AG04450 (cell line): ENCODE results near the gene WWC2. TPM values are rescaled to one million over a fixed set of nuclear protein-coding genes. Genes with fewer than 3 reads are reported as not detected.

Source experiments
- CTCF ChIA-PET: fragments of 300-600, 350-600 bp; formaldehyde crosslinking; extraction: SDS; loops from one replicate; lab custom pipeline; 2022; ENCODE audit warnings: antibody characterized with exemption, inconsistent platforms; lab: Charles Lee
- POLR2A ChIA-PET: fragments of 350-600 bp; formaldehyde crosslinking; extraction: SDS; loops from one replicate; lab custom pipeline; 2021; ENCODE audit warnings: antibody characterized with exemption, inconsistent platforms; lab: Yijun Ruan, JAX
- DNase-seq: peaks from one replicate; pipeline ENCODE4 v3.0.0-alpha.2; 2011; ENCODE audit warnings: low read depth, low spot score
- H3K27ac ChIP-seq: one replicate; pipeline ENCODE4 v1.5.1; 2012; ENCODE audit warnings: low read depth, low read length, control low read depth
- H3K27me3 ChIP-seq: one replicate; pipeline ENCODE4 v1.6.0; 2012; ENCODE audit warnings: low read length; ENCODE audit not compliant: control insufficient read depth, insufficient read depth
- H3K4me3 ChIP-seq: 2 replicates; pipeline ENCODE4 v1.5.1; 2011; ENCODE audit warnings: mild to moderate bottlenecking, low read depth, low read length, control low read depth
- H3K9me3 ChIP-seq: 2 replicates; pipeline ENCODE4 v1.5.1; 2012; ENCODE audit warnings: low read length; ENCODE audit not compliant: control insufficient read depth, insufficient read depth
- CTCF ChIP-seq: IDR thresholded peaks from 2 replicates; pipeline ENCODE4 v1.5.1; 2011; ENCODE audit warnings: low read depth, low read length, control low read depth, inconsistent platforms
- polyA plus RNA-seq: library from polyadenylated mRNA; depleted of rRNA; stranded (reverse); fragments of >200 nt; gene quantifications from 2 replicates; pipeline ENCODE4 v1.2.3, GENCODE V29; 2011

WWC2 gene
- polyA plus RNA-seq, 1 experiment, result 43.6 TPM

GRCh38 chr4:183355405-183355804 is 256.3 kb downstream of the WWC2 start:
- Histone ChIP-seq H3K4me3 (no peak overlapping the region), H3K9me3 (0 out of 2 replicates have a peak, but pooled peaks cover 3% of the 10 kb centered on the region), H3K27me3 (no peaks in the 10 kb centered on the region), H3K27ac (no peak overlapping the region)
- DNase-seq, result no peak
- TF ChIP-seq CTCF, result no peak
- POLR2A ChIA-PET, result no interaction called here
- CTCF ChIA-PET, result interaction anchor here (0.6 to 1.3 kb wide), 2 partner anchors 105 to 282 kb away, joined by 3 to 4 read pairs; no protein-coding TSS in a partner anchor

DNA sequence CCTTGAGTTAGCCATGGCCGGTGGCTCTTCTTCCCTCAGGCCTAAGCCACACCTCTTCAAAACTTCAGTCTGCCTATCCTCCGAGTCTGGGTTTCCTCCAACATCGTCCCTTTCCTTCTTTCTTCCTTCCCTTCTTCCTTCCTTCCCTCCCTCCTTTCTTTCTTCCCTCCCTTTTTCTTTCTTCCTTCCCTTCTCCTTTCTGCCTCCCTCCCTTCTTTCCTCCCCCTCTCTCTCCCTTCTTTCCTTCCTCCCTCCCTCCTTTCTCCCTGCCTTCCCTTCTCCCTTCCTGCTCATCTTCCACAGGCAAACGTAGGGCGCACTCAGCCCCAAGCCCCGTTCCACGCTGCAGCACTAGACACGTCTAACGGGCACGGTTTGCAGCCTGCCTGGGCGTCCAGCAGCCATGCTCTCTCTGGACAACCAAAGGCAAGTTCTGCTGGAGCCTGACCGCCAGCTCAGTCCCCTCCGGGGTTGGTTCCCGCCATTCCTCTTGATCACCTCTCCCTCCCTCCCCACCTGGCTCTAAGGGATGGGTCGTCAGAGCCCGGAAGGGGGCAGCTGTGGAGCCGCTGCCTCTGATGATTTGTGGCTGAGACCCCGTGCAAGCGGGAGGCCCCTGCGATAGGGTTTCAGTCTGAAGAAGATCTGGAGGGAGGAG is 257.2 kb downstream of the WWC2 start:
- H3K27me3 ChIP-seq, result no peaks in the 10 kb centered on the region
- no peak for TF ChIP-seq CTCF
- POLR2A ChIA-PET, result no interaction called here
- no peak overlapping the region for H3K4me3 ChIP-seq
- H3K9me3 ChIP-seq, result 0 out of 2 replicates have a peak, but pooled peaks cover 3% of the 10 kb centered on the region
- H3K27ac ChIP-seq, result no peak overlapping the region
- no peak for DNase-seq
- CTCF ChIA-PET, result no interaction called here

DNA sequence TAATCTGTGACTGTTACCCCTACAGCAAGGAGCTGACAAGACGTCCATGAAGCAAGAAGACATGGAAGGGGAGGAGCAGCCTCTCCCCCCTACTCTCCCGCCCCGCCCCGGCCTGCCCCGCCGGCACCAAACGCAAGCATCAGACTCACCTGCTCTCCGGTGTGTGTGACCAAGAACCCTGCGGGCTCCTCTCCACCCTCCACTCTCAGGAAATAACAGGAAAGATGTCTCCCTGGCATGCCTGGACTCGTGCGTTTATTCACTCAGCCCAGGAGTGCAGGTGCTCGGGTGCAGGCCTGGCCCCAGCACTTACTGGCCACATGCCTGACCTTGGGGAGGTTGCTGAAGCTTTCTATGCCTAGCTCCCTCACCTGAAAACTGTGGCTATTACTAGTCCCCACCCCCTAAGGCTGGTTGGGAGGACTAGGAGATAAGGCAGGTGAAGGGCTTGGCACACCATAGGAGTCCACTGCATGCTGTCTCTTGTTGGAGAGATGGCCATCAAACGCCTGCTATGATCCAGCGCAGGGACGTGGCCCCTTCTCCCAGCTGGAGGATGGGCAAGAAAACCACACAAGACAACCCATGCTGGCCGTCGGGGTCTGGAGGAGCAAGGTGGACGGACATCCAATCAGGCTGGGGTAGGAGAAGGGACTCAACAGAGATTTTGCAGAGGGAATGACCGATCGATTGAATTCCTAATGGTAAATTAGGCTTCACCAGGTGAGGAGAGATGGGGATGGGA is 258.0 kb downstream of the WWC2 start:
- no peak for TF ChIP-seq CTCF
- CTCF ChIA-PET, result no interaction called here
- POLR2A ChIA-PET, result no interaction called here
- no peak for DNase-seq
- no peak overlapping the region for H3K27ac ChIP-seq
- no peaks in the 10 kb centered on the region for H3K27me3 ChIP-seq
- no peak overlapping the region for H3K4me3 ChIP-seq
- H3K9me3 ChIP-seq, result 0 out of 2 replicates have a peak, but pooled peaks cover 3% of the 10 kb centered on the region

DNA sequence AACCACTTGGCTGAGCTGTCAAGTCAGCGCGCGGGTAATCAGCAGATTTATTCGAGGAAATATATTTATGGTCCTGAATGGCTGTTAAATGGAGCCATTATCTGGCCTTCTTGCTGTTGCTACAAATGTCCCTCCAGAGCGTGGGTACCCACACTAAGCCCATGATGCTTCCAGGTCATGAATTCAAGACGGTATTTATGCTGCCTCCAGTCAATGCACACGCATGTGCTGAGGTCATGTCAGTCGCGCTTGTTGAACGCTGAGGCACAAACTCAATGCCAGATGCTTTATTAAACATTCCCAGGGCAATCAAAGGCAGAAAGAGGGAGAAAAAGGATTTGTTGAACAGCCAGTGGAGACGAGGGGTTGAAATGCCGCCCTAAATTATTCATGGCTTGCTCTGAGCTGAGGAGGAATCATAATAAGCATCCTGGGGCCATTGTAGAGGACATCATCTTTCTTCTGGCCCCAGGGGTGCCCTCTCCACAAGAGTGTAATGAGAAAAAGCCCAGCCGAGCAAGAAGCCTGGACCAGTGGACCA is 259.2 kb downstream of the WWC2 start:
- no peak for DNase-seq
- ChIA-PET POLR2A (no interaction called here), CTCF (no interaction called here)
- Histone ChIP-seq H3K9me3 (0 out of 2 replicates have a peak, but pooled peaks cover 3% of the 10 kb centered on the region), H3K27me3 (no peaks in the 10 kb centered on the region), H3K4me3 (no peak overlapping the region), H3K27ac (no peak overlapping the region)
- TF ChIP-seq CTCF, result no peak
